ENCODE data around the gene TRIO. TPM values are rescaled to one million over a fixed set of nuclear protein-coding genes. Genes with fewer than 3 reads are reported as not detected.
A peak's percentile ranks its signal among the peaks of the same experiment; 100 is the strongest.

The TRIO gene
- total and polyA plus RNA-seq, 8 donors: 84.4 to 151 (median 93.7) TPM

DNA sequence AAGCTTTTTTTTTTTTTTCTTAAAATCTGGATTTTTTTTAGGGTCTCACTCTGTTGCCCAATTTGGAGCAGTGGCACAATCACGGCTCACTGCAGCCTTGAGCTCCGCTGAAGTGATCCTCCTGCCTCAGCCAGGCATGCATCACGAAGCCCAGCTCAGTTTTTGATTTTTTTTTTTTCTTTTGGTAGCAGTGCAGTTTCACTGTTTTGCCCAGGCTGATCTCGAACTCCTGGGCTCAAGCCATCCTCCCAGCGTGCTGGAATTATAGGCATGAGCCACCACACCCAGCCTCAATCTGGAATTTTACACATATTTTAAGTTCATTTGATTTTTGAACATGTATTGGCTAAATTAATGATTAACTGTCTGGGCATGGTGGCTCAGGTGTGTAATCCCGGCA, 36.3 kb downstream of the TRIO start:
- ATAC-seq (no peak), DNase-seq (no peak)
- H3K27me3 ChIP-seq: no peaks in the 10 kb centered on the region
- H3K36me3 ChIP-seq: no peaks in the 10 kb centered on the region
- H3K27ac ChIP-seq: no peak overlapping the region
- TF ChIP-seq, protein P1, sequence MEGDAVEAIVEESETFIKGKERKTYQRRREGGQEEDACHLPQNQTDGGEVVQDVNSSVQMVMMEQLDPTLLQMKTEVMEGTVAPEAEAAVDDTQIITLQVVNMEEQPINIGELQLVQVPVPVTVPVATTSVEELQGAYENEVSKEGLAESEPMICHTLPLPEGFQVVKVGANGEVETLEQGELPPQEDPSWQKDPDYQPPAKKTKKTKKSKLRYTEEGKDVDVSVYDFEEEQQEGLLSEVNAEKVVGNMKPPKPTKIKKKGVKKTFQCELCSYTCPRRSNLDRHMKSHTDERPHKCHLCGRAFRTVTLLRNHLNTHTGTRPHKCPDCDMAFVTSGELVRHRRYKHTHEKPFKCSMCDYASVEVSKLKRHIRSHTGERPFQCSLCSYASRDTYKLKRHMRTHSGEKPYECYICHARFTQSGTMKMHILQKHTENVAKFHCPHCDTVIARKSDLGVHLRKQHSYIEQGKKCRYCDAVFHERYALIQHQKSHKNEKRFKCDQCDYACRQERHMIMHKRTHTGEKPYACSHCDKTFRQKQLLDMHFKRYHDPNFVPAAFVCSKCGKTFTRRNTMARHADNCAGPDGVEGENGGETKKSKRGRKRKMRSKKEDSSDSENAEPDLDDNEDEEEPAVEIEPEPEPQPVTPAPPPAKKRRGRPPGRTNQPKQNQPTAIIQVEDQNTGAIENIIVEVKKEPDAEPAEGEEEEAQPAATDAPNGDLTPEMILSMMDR (IDR thresholded peaks at IDR 0.05): no peak
- H3K4me1 ChIP-seq: peaks cover 11 to 56% of the 10 kb centered on the region in 2 donors
- H3K4me3 ChIP-seq: no peak overlapping the region
- intact Hi-C loops (cut with DNase I): no loop called here
- no peaks in the 10 kb centered on the region for H3K9me3 ChIP-seq

DNA sequence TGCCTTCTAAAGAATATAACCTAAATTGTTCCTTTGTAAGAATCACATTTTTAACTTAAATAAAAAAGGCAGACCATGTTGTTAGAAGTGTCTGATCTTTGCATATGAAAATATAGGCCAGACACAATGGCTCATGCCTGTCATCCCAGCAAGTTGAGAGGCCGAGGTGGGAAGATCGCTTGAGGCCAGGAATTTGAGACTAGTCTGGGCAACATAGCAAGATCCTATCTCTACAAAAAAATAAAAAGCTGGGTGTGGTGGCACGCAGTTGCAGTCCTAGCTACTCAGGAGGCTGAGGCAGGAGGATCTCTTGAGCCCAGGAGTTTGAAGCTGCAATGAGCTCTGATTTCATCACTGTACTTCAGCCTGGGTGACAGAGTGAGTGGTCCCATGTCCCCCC, 37.3 kb downstream of the TRIO start:
- DNase-seq: no peak
- H3K27me3 ChIP-seq: no peaks in the 10 kb centered on the region
- no peaks in the 10 kb centered on the region for H3K36me3 ChIP-seq
- no peak overlapping the region for H3K27ac ChIP-seq
- no peaks in the 10 kb centered on the region for H3K9me3 ChIP-seq
- TF ChIP-seq, protein P1 (IDR thresholded peaks at IDR 0.05): no peak
- H3K4me3 ChIP-seq: no peak overlapping the region
- intact Hi-C loops (cut with DNase I): no loop called here
- peaks cover 20 to 57% of the 10 kb centered on the region in 2 donors for H3K4me1 ChIP-seq
- no peak for ATAC-seq

DNA sequence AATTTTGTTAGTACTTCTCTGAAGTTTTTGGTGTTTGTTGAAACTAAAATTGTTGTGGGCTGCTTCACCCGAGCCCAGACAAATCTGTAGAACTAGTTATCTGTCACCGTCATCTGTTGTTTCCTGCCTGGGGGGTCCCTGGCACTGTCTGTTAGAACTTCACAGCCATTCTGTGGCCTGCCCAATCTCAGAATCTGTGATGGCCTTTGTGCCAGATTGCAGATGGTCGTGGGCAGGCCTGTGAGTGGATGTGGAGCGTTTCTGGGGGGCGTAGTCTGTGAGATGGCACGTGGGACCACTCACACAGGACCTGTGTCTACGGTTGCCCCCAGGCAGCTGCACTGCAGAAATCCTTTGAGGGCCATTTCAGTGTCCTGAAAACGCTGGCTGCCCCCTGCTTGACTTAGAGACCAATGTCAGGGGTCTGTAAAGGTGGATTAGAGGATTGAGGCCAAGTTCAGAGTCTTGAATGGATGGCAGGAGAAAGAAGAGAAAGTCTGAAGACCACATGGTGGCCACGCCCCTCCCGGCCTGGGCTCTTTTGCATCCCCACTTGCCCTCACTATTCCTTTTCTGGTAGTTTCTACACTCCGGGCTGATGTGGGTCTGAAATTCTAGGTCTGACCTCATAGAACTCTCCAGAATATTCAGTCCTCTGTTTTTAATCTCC, 38.3 kb downstream of the TRIO start:
- H3K4me1 ChIP-seq: peaks cover 30 to 62% of the 10 kb centered on the region in 2 donors
- TF ChIP-seq, protein P1 (IDR thresholded peaks at IDR 0.05): no peak
- H3K9me3 ChIP-seq: no peaks in the 10 kb centered on the region
- DNase-seq (no peak), ATAC-seq (no peak)
- H3K27me3 ChIP-seq: no peaks in the 10 kb centered on the region
- no peak overlapping the region for H3K27ac ChIP-seq
- intact Hi-C loops (cut with DNase I): no loop called here
- H3K4me3 ChIP-seq: no peak overlapping the region
- H3K36me3 ChIP-seq: no peaks in the 10 kb centered on the region

DNA sequence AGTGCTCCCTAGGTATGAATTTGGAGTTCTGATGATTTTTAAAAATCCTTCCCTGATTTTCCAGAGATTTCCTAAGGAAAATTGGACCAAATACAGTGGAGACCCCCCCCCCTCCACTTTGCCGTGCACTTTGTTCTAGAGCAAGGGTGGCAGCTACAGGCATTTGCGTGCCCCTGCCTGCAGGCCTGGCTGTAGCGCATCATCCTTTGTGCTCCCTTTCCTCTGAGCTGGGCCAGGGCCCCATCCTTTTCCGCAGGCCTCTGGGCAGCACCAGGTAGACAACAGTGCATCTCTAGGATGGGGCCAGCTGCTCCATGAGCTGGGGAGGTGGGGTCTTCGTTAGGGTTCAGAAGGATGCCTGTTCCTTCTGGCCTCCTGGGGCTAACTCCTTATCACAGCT, 39.6 kb downstream of the TRIO start:
- TF ChIP-seq, protein P1 (IDR thresholded peaks at IDR 0.05): no peak
- ATAC-seq (no peak), DNase-seq (no peak)
- Histone ChIP-seq H3K36me3 (no peaks in the 10 kb centered on the region), H3K27ac (peak overlapping the region in 1 of 2 donors; percentile 17), H3K4me3 (no peak overlapping the region), H3K9me3 (no peaks in the 10 kb centered on the region), H3K27me3 (no peaks in the 10 kb centered on the region), H3K4me1 (peaks cover 41 to 69% of the 10 kb centered on the region in 2 donors)
- intact Hi-C loops (cut with DNase I): no loop called here

DNA sequence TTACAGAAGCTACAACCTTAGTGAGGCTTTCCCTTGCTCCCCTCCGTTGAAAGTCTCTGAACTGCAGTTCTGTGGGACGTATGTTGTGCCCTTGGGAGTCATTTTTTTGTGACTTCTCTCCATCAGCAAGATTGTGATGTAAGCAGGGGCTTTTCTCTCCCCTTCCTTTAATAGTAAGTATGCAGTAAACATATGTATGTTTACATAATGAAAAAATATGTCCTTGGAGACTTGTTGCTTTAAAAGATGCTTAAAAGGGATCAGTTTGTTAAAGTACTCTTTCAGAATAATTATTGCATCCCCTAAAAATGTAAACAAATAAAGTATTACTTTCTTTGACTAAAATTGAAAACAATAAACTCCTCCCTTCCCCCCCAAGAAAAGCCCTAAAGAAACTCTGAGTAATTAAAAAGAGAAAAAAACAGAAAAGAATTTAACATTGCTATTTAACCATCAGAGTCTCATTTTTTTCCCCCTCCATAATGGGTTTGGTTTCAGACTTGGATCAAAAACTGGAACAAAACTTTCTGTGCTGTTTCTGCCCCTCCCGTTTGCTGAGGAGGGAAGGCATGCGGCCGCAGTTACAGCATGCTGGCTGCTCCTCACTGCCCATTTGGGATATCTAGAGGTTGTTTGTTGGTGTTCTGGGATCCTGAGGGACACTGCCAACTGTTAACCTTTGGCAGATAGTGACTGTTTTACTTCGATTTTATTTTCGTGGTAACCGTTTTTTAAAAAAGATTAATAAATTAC, 40.2 kb downstream of the TRIO start:
- H3K27ac ChIP-seq: peak overlapping the region in 1 of 2 donors; percentile 87
- intact Hi-C loops (cut with DNase I): no loop called here
- no peak for ATAC-seq
- H3K4me3 ChIP-seq: no peak overlapping the region
- H3K9me3 ChIP-seq: no peaks in the 10 kb centered on the region
- no peak for DNase-seq
- TF ChIP-seq, protein P1 (IDR thresholded peaks at IDR 0.05): no peak
- H3K4me1 ChIP-seq: peaks cover 38 to 70% of the 10 kb centered on the region in 2 donors
- H3K36me3 ChIP-seq: no peaks in the 10 kb centered on the region
- H3K27me3 ChIP-seq: no peaks in the 10 kb centered on the region

All from left lung (tissue), 10 donors.